Measurements from ENCODE around the gene SIK3.
"Not testable (repeated sequence)": the region's sequence is repeated elsewhere in the genome, so short reads cannot be mapped to it uniquely, and the experiment has no call there.

Gene SIK3

GRCh38 chr11:117098269-117099232, at the start of gene SIK3:
SIK3 (minus strand) TSS chr11:117098428; CDS start chr11:117098415, 13 bp downstream.
- ATAC-seq, result peak; percentile 77
- DNase-seq, result peak; percentile 97

- no peak for DNase-seq
These were observed 48.3 kb upstream of the SIK3 start for GRCh38 chr11:117146521-117146920.

GRCh38 chr11:117145393-117145761, 47.1 kb upstream of the SIK3 start:
- no peak for ATAC-seq
- peak; percentile 22 for DNase-seq

More at GRCh38 chr11:117146521-117146920, 48.3 kb upstream of the SIK3 start:
- no peak for ATAC-seq

GRCh38 chr11:117144477-117145392, 46.5 kb upstream of the SIK3 start:
- DNase-seq (peak; percentile 38), ATAC-seq (peak; percentile 69)

GRCh38 chr11:117143871-117144476, 45.7 kb upstream of the SIK3 start, which contains the start of gene PAFAH1B2:
PAFAH1B2 (plus strand) TSS chr11:117144287; CDS start chr11:117152448, 8,161 bp downstream.
- ATAC-seq (peak; percentile 97), DNase-seq (peak; percentile 98)

- peak; percentile 37 for ATAC-seq
- DNase-seq, result peak; percentile 36
These were observed 45.2 kb upstream of the SIK3 start for GRCh38 chr11:117143390-117143789.

- not testable (repeated sequence) for DNase-seq, ATAC-seq
These were observed 39.2 kb upstream of the SIK3 start for GRCh38 chr11:117137223-117138086.

GRCh38 chr11:117134979-117135378, 36.8 kb upstream of the SIK3 start:
- not testable (repeated sequence) for DNase-seq, ATAC-seq

GRCh38 chr11:117134431-117134830, 36.2 kb upstream of the SIK3 start:
- ATAC-seq, result no peak

GRCh38 chr11:117130879-117131278, 32.7 kb upstream of the SIK3 start:
- DNase-seq, result no peak
- ATAC-seq, result no peak

More at GRCh38 chr11:117134431-117134830, 36.2 kb upstream of the SIK3 start:
- DNase-seq, result no peak

GRCh38 chr11:117130396-117130795, 32.2 kb upstream of the SIK3 start:
- ATAC-seq, DNase-seq: not testable (repeated sequence)

GRCh38 chr11:117128289-117128688, 30.1 kb upstream of the SIK3 start:
- no peak for DNase-seq
- ATAC-seq, result no peak

GRCh38 chr11:117127171-117127901, 29.1 kb upstream of the SIK3 start:
- no peak for ATAC-seq
- DNase-seq, result no peak

GRCh38 chr11:117126223-117126965, 28.2 kb upstream of the SIK3 start:
- no peak for DNase-seq

GRCh38 chr11:117122556-117122955, 24.3 kb upstream of the SIK3 start:
- no peak for ATAC-seq
- no peak for DNase-seq

More at GRCh38 chr11:117126223-117126965, 28.2 kb upstream of the SIK3 start:
- no peak for ATAC-seq

- DNase-seq (no peak), ATAC-seq (no peak)
These were observed 22.9 kb upstream of the SIK3 start for GRCh38 chr11:117121176-117121575.

- no peak for ATAC-seq
These were observed 19.5 kb upstream of the SIK3 start for GRCh38 chr11:117117681-117118080.

GRCh38 chr11:117112939-117113338, 14.7 kb upstream of the SIK3 start:
- ATAC-seq, DNase-seq: not testable (repeated sequence)

More at GRCh38 chr11:117117681-117118080, 19.5 kb upstream of the SIK3 start:
- DNase-seq, result no peak

GRCh38 chr11:117112497-117112896, 14.3 kb upstream of the SIK3 start:
- not testable (repeated sequence) for ATAC-seq, DNase-seq

All from stimulated activated naive CD8-positive, alpha-beta T cell treated with anti-CD3 and anti-CD28 coated beads, Interleukin-15, Interleukin-2, amounts not matched to agents 100 U/mL and 50 U/mL, for 24 hours (primary cell).